ENCODE results near the gene LUZP2. TPM values are rescaled to one million over a fixed set of nuclear protein-coding genes. Genes with fewer than 3 reads are reported as not detected.

Gene LUZP2
- total and polyA plus RNA-seq, 9 of the 15 experiments (the other 6 are each of a cell fraction or from before 2014, with no cell fraction given), result not detected

DNA sequence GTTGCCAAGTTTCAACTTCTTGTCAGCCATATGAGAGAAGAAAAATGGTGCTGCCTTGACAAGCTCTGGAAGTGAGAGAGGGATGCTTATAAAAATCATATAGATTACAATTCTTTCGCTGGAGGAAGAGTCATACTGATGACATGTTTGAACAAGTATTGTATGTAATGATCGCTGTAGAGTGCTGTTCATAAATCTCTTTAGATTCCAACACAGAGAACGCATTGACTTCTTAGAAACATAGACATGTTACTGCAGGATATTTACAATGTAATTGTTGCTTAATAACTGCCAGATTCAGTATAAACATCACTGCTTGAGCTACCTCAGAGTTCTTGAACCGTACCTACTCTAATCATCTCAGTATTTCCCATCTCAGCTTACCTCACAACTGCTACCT, 571.6 kb downstream of the LUZP2 start:
- Histone ChIP-seq H3K4me2 (ENCODE audit: insufficient read depth, low read length) (no peak overlapping the region), H3K4me1 (replicated peaks in 1 of 2; ENCODE audit: control insufficient read depth in 2 of 2, insufficient read depth in 2 of 2, low read length in 2 of 2) (no peaks in the 10 kb centered on the region), H3K79me2 (ENCODE audit: control insufficient read depth, insufficient read depth, low read length) (no peaks in the 10 kb centered on the region), H3K4me3 (no peak overlapping the region), H3K9me3 (replicated peaks; ENCODE audit: control insufficient read depth, insufficient read depth, low read depth, low read length) (no peaks in the 10 kb centered on the region), H3K36me3 (ENCODE audit: control insufficient read depth, insufficient read depth, low read length) (no peaks in the 10 kb centered on the region), H3K9me1 (ENCODE audit: control insufficient read depth, insufficient read depth, low read length) (no peaks in the 10 kb centered on the region), H3K27ac (ENCODE audit: extremely low read depth, low read depth, low read length) (no peak overlapping the region), H3K27me3 (ENCODE audit: control insufficient read depth in 2 of 2, insufficient read depth in 2 of 2, low read length in 2 of 2) (no peaks in the 10 kb centered on the region), H2AFZ (ENCODE audit: low read depth, low read length) (no peak overlapping the region), H4K20me1 (replicated peaks; ENCODE audit: control insufficient read depth, insufficient read depth, low read length) (no peaks in the 10 kb centered on the region), H3K9ac (ENCODE audit: insufficient read depth in 1 of 2, low read depth in 2 of 2, low read length in 2 of 2) (no peak overlapping the region)
- POLR2A ChIA-PET, result no interaction called here
- intact Hi-C loops (cut with micrococcal nuclease) (no loop called here), in situ Hi-C loops (cut with MboI) (no loop called here)
- ATAC-seq (no peak), DNase-seq (ENCODE audit: extremely low read depth in 1 of 4, low spot score in 3 of 4) (no peak), FAIRE-seq (no peak)
- WGBS (ENCODE audit: insufficient coverage, low coverage, missing lambda C conversion rate), result 2% methylated on average over 4 of the region's 4 CpGs
- BruUV-seq (replicated peaks), result no TSS peak
- CTCF ChIA-PET (ENCODE audit: low intra/inter-chr PET ratio), result no interaction called here
- TF ChIP-seq, protein P1, sequence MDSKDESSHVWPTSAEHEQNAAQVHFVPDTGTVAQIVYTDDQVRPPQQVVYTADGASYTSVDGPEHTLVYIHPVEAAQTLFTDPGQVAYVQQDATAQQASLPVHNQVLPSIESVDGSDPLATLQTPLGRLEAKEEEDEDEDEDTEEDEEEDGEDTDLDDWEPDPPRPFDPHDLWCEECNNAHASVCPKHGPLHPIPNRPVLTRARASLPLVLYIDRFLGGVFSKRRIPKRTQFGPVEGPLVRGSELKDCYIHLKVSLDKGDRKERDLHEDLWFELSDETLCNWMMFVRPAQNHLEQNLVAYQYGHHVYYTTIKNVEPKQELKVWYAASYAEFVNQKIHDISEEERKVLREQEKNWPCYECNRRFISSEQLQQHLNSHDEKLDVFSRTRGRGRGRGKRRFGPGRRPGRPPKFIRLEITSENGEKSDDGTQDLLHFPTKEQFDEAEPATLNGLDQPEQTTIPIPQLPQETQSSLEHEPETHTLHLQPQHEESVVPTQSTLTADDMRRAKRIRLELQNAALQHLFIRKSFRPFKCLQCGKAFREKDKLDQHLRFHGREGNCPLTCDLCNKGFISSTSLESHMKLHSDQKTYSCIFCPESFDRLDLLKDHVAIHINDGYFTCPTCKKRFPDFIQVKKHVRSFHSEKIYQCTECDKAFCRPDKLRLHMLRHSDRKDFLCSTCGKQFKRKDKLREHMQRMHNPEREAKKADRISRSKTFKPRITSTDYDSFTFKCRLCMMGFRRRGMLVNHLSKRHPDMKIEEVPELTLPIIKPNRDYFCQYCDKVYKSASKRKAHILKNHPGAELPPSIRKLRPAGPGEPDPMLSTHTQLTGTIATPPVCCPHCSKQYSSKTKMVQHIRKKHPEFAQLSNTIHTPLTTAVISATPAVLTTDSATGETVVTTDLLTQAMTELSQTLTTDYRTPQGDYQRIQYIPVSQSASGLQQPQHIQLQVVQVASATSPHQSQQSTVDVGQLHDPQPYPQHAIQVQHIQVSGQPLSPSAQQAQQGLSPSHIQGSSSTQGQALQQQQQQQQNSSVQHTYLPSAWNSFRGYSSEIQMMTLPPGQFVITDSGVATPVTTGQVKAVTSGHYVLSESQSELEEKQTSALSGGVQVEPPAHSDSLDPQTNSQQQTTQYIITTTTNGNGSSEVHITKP (IDR thresholded peaks at IDR 0.05; ENCODE audit: partially characterized antibody), result no peak
- TF ChIP-seq TSC22D4 (tag; IDR thresholded peaks at IDR 0.05) (no peak), ZNF586 (CRISPR knock-in tag; conservative IDR thresholded peaks at IDR 0.05) (no peak), CSDE1 (IDR thresholded peaks at IDR 0.05) (no peak), ZNF551 (CRISPR knock-in tag; IDR thresholded peaks at IDR 0.05) (no peak), ELF2 (CRISPR knock-in tag; IDR thresholded peaks at IDR 0.05) (no peak), MECOM (CRISPR knock-in tag; IDR thresholded peaks at IDR 0.05) (no peak)
- TF ChIP-seq, protein P2, sequence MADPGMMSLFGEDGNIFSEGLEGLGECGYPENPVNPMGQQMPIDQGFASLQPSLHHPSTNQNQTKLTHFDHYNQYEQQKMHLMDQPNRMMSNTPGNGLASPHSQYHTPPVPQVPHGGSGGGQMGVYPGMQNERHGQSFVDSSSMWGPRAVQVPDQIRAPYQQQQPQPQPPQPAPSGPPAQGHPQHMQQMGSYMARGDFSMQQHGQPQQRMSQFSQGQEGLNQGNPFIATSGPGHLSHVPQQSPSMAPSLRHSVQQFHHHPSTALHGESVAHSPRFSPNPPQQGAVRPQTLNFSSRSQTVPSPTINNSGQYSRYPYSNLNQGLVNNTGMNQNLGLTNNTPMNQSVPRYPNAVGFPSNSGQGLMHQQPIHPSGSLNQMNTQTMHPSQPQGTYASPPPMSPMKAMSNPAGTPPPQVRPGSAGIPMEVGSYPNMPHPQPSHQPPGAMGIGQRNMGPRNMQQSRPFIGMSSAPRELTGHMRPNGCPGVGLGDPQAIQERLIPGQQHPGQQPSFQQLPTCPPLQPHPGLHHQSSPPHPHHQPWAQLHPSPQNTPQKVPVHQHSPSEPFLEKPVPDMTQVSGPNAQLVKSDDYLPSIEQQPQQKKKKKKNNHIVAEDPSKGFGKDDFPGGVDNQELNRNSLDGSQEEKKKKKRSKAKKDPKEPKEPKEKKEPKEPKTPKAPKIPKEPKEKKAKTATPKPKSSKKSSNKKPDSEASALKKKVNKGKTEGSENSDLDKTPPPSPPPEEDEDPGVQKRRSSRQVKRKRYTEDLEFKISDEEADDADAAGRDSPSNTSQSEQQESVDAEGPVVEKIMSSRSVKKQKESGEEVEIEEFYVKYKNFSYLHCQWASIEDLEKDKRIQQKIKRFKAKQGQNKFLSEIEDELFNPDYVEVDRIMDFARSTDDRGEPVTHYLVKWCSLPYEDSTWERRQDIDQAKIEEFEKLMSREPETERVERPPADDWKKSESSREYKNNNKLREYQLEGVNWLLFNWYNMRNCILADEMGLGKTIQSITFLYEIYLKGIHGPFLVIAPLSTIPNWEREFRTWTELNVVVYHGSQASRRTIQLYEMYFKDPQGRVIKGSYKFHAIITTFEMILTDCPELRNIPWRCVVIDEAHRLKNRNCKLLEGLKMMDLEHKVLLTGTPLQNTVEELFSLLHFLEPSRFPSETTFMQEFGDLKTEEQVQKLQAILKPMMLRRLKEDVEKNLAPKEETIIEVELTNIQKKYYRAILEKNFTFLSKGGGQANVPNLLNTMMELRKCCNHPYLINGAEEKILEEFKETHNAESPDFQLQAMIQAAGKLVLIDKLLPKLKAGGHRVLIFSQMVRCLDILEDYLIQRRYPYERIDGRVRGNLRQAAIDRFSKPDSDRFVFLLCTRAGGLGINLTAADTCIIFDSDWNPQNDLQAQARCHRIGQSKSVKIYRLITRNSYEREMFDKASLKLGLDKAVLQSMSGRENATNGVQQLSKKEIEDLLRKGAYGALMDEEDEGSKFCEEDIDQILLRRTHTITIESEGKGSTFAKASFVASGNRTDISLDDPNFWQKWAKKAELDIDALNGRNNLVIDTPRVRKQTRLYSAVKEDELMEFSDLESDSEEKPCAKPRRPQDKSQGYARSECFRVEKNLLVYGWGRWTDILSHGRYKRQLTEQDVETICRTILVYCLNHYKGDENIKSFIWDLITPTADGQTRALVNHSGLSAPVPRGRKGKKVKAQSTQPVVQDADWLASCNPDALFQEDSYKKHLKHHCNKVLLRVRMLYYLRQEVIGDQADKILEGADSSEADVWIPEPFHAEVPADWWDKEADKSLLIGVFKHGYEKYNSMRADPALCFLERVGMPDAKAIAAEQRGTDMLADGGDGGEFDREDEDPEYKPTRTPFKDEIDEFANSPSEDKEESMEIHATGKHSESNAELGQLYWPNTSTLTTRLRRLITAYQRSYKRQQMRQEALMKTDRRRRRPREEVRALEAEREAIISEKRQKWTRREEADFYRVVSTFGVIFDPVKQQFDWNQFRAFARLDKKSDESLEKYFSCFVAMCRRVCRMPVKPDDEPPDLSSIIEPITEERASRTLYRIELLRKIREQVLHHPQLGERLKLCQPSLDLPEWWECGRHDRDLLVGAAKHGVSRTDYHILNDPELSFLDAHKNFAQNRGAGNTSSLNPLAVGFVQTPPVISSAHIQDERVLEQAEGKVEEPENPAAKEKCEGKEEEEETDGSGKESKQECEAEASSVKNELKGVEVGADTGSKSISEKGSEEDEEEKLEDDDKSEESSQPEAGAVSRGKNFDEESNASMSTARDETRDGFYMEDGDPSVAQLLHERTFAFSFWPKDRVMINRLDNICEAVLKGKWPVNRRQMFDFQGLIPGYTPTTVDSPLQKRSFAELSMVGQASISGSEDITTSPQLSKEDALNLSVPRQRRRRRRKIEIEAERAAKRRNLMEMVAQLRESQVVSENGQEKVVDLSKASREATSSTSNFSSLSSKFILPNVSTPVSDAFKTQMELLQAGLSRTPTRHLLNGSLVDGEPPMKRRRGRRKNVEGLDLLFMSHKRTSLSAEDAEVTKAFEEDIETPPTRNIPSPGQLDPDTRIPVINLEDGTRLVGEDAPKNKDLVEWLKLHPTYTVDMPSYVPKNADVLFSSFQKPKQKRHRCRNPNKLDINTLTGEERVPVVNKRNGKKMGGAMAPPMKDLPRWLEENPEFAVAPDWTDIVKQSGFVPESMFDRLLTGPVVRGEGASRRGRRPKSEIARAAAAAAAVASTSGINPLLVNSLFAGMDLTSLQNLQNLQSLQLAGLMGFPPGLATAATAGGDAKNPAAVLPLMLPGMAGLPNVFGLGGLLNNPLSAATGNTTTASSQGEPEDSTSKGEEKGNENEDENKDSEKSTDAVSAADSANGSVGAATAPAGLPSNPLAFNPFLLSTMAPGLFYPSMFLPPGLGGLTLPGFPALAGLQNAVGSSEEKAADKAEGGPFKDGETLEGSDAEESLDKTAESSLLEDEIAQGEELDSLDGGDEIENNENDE (IDR thresholded peaks at IDR 0.05; ENCODE audit: low read depth, low read length), result no peak
